Neural cell (in vitro differentiated cells): ENCODE data around the gene SLC2A6.

Experiments used
- EP300 ChIP-seq: fragments of 450-650 bp; conservative IDR thresholded peaks from 2 replicates; pipeline ENCODE4 v1.6.1; 2014; ENCODE audit warnings: antibody characterized with exemption, mild to moderate bottlenecking, moderate library complexity; ENCODE audit not compliant: poor library complexity, severe bottlenecking
- POLR2AphosphoS5 ChIP-seq: IDR thresholded peaks from 2 replicates; pipeline ENCODE4 v1.6.1; 2012
- RAD21 ChIP-seq: fragments of 450-650 bp; conservative IDR thresholded peaks from 2 replicates; pipeline ENCODE4 v1.6.1; 2014; ENCODE audit warnings: antibody characterized with exemption, mild to moderate bottlenecking, moderate library complexity
- REST ChIP-seq: IDR thresholded peaks from 2 replicates; pipeline ENCODE4 v1.6.1; 2012; ENCODE audit warnings: borderline replicate concordance
- TF ChIP-seq, protein P1 (sequence below): fragments of 450-650 bp; IDR thresholded peaks from 2 replicates; pipeline ENCODE4 v1.5.1; 2014; ENCODE audit warnings: antibody characterized with exemption, mild to moderate bottlenecking, moderate library complexity; ENCODE audit not compliant: poor library complexity, severe bottlenecking

GRCh38 chr9:133445293-133445969 lies 33.5 kb downstream of the SLC2A6 start:
- no peak for TF ChIP-seq REST
- no peak for TF ChIP-seq RAD21
- TF ChIP-seq EP300 = no peak
- TF ChIP-seq, protein P1, sequence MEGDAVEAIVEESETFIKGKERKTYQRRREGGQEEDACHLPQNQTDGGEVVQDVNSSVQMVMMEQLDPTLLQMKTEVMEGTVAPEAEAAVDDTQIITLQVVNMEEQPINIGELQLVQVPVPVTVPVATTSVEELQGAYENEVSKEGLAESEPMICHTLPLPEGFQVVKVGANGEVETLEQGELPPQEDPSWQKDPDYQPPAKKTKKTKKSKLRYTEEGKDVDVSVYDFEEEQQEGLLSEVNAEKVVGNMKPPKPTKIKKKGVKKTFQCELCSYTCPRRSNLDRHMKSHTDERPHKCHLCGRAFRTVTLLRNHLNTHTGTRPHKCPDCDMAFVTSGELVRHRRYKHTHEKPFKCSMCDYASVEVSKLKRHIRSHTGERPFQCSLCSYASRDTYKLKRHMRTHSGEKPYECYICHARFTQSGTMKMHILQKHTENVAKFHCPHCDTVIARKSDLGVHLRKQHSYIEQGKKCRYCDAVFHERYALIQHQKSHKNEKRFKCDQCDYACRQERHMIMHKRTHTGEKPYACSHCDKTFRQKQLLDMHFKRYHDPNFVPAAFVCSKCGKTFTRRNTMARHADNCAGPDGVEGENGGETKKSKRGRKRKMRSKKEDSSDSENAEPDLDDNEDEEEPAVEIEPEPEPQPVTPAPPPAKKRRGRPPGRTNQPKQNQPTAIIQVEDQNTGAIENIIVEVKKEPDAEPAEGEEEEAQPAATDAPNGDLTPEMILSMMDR = no peak
- no peak for TF ChIP-seq POLR2AphosphoS5
